AG04449 (cell line): ENCODE measurements around the gene KIAA0825.

Experiments
- CTCF ChIA-PET: fragments of 350-600 bp; formaldehyde crosslinking; extraction: SDS; loops from one replicate; lab custom pipeline; 2021; ENCODE audit warnings: antibody characterized with exemption; lab: Yijun Ruan, JAX
- POLR2A ChIA-PET: fragments of 400-600, 350-600 bp; formaldehyde crosslinking; extraction: SDS; loops from one replicate; lab custom pipeline; 2020; ENCODE audit warnings: antibody characterized with exemption, inconsistent platforms; lab: Yijun Ruan, JAX
- DNase-seq: peaks from one replicate; pipeline ENCODE4 v3.0.0-alpha.2; 2010; ENCODE audit warnings: low read depth, low spot score
- H3K4me3 ChIP-seq: 2 replicates; pipeline ENCODE4 v1.5.1; 2011; ENCODE audit warnings: low read depth, mild to moderate bottlenecking, control low read depth, low read length
- CTCF ChIP-seq: IDR thresholded peaks from one replicate; pipeline ENCODE4 v1.5.1; 2011; ENCODE audit warnings: mild to moderate bottlenecking, moderate library complexity, low read length, control low read depth, inconsistent platforms; ENCODE audit not compliant: insufficient read depth; ENCODE audit errors: missing control alignments

Gene KIAA0825

GRCh38 chr5:94378062-94378461, 240.3 kb downstream of the KIAA0825 start:
- no peak overlapping the region for H3K4me3 ChIP-seq
- no peak for DNase-seq
- no peak for TF ChIP-seq CTCF
- POLR2A ChIA-PET, result no interaction called here
- CTCF ChIA-PET, result no interaction called here

- ChIA-PET CTCF (no interaction called here), POLR2A (no interaction called here)
- no peak for DNase-seq
- no peak overlapping the region for H3K4me3 ChIP-seq
- no peak for TF ChIP-seq CTCF
Measured at GRCh38 chr5:94376672-94377345, 241.6 kb downstream of the KIAA0825 start.

GRCh38 chr5:94375801-94376200, 242.6 kb downstream of the KIAA0825 start:
- TF ChIP-seq CTCF, result no peak
- ChIA-PET POLR2A (no interaction called here), CTCF (no interaction called here)
- no peak overlapping the region for H3K4me3 ChIP-seq
- DNase-seq, result no peak

GRCh38 chr5:94374336-94374735, 244.1 kb downstream of the KIAA0825 start:
- H3K4me3 ChIP-seq, result no peak overlapping the region
- POLR2A ChIA-PET, result no interaction called here
- CTCF ChIA-PET, result no interaction called here
- no peak for DNase-seq
- no peak for TF ChIP-seq CTCF

GRCh38 chr5:94367900-94368299, 250.5 kb downstream of the KIAA0825 start:
- DNase-seq, result no peak
- TF ChIP-seq CTCF, result no peak
- ChIA-PET CTCF (no interaction called here), POLR2A (no interaction called here)
- H3K4me3 ChIP-seq, result no peak overlapping the region

- POLR2A ChIA-PET, result no interaction called here
- no peak for TF ChIP-seq CTCF
- CTCF ChIA-PET, result no interaction called here
- no peak for DNase-seq
- H3K4me3 ChIP-seq, result no peak overlapping the region
Measured at GRCh38 chr5:94366811-94367210, 251.6 kb downstream of the KIAA0825 start.
